Measurements from ENCODE around the gene COX7A2L.
"Not testable (repeated sequence)": the region's sequence is repeated elsewhere in the genome, so short reads cannot be mapped to it uniquely, and the experiment has no call there.

The COX7A2L gene, protein sequence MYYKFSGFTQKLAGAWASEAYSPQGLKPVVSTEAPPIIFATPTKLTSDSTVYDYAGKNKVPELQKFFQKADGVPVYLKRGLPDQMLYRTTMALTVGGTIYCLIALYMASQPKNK

GRCh38 chr2:42360890-42361727 lies at the start of gene COX7A2L:
Gene COX7A2L, minus strand, starts transcription at chr2:42361217. Its CDS starts 56 bp downstream, at chr2:42361161.
- DNase-seq (ENCODE audit: low spot score), result peak; percentile 98

DNA sequence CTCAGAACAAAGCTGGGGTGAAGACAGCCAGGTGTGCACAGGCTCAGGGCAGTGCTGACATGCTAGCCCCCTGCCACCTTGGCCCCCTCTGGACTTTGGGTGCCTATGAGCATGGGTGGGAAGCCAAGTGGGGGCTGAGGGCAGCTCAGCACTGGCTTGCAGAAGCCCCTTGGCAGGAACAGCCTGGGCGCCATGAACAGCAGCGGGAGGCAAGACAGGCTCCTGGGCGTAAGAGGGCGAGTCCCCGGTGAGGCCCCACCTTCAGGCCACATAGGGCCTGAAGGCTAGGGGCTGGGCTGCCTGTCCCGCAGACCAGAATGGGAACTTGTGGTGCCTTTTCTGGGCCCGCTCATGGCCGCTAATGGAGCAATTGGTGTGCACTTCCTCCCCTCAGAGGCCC lies 47.0 kb upstream of the COX7A2L start:
- DNase-seq (ENCODE audit: low spot score), result no peak

DNA sequence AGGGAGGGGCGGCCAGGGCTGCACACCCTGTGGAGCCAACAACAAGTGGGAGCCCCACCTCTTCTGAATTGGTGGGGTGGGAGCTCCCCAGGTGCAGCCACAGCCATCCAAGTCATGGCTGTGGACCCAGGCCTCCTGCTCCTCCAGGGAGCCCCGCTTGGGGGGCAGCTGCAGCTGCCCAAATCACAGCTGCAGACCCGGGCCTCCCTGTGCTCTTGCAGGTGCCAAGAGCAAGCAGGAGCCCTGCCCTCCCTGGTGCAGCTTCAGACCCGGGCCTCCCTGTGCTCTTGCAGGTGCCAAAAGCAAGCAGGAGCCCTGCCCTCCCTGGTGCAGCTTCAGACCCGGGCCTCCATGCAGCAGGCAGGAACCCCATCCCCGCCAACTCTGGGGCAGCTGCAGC lies 46.5 kb upstream of the COX7A2L start:
- no peak for DNase-seq (ENCODE audit: low spot score)

GRCh38 chr2:42404676-42405075 lies 43.7 kb upstream of the COX7A2L start:
- DNase-seq (ENCODE audit: low spot score), result no peak

- no peak for DNase-seq (ENCODE audit: low spot score)
Observed at GRCh38 chr2:42401773-42402172, 40.8 kb upstream of the COX7A2L start.

DNA sequence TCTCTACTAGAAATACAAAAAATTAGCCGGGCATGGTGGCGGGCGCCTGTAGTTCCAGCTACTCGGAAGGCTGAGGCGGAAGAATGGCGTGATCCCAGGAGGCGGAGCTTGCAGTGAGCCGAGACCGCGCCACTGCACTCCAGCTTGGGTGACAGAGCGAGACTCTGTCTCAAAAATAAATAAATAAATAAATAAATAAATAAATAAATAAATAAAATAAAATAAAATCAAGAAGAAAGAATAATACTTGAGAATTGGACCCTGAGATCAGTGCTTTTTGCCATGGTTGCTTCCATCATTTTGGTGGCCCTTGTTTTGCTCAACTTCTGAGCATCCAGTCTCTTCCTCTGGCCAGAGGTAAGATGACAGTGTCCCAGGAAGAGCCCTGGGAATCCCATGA lies 37.0 kb upstream of the COX7A2L start:
- DNase-seq (ENCODE audit: low spot score), result not testable (repeated sequence)

- DNase-seq (ENCODE audit: low spot score), result not testable (repeated sequence)
Observed at GRCh38 chr2:42393320-42393719, 32.3 kb upstream of the COX7A2L start.

DNA sequence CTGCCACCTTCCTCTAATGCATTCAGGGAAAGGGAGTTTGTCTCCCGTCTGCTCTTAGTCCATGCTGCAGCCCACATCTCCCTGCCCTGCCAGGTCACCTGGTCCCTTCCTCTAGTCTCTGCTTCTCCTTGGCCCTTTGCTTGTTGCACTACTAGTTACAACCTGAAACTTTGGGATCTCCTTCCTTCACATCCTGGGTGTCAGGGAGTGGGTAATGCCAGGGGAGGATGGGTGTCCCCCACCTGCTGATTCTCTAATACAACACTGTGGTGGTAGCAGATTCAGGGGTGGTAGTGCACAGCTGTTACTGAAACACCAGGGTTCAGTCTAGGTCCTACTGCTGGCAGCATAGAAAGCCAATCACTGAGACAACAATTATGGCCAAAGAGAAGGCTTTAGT lies 31.2 kb upstream of the COX7A2L start:
- no peak for DNase-seq (ENCODE audit: low spot score)

- DNase-seq (ENCODE audit: low spot score), result no peak
Observed at GRCh38 chr2:42390401-42390969, 29.5 kb upstream of the COX7A2L start.

DNA sequence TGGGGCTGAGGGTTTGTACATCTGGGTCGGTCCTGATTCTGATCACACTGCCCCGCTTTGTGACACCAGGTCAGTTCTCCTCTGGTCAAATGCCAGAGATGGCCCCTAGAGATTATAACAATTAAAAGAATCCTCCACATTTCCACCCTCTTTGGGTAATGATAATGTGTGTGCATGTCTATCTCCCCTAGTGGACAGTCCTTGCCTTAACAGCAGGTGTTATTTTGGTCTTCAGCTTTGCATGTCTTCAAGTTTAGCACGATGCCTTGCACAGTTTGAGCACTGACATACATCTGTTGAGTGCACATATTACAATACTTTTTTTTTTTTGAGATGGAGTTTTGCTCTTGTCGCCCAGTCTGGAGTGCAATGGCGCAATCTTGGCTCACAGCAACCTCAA lies 25.7 kb upstream of the COX7A2L start:
- no peak for DNase-seq (ENCODE audit: low spot score)

DNA sequence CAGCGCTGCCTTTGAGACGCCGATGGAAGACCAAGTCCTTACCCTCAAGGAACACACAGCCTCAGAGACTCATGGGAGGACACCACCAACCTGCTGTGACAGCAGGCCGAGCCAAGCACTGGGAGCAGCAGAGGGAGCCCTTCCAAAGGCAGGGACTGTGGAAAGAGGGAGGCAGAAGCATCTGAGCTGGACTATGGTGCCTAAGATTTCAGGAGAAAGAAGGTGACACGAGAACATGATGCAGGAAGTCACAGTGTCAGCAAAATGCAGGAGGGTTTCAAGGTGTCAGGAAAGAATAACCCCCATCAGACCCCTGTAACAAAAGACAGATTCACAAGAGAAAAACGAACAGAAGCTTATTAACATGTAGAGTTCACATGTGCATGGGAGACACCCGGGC lies 24.2 kb upstream of the COX7A2L start:
- peak; percentile 56 for DNase-seq (ENCODE audit: low spot score)

- DNase-seq (ENCODE audit: low spot score), result no peak
Observed at GRCh38 chr2:42383855-42384530, 23.0 kb upstream of the COX7A2L start.

DNA sequence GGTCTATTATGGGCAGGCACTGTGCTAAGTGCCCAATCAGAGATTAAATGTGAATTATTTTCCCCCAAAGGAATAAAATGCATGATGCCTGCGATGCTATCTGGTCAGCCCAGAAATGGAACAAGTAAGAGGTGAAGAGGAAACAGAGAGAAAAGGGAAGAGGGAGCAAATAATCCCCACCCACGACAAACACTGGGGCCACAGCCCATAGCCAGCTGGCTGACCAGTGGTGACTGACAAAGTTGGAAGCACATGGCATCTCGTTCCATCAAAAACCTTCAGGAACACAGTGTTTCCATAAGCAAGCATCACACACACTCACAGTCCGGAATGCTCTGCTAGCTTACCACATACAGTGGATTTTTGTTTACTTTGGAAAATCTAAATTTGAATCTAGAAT lies 21.1 kb upstream of the COX7A2L start:
- DNase-seq (ENCODE audit: low spot score), result no peak

DNA sequence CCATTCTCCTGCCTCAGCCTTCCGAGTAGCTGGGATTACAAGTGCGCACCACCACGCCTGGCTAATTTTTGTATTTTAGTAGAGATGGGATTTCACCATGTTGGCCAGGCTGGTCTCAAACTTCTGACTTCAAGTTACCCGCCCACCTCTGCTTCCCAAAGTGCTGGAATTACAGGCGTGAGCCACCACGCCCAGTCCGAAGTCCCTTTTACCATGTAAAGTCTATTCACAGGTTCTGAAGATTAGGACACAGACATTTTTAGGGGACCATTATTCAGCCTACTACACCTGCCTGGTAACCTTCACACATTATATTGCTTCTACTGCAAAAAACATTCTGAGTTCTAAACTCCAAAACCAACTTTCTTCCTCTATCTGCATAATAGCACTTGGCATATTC lies 19.0 kb upstream of the COX7A2L start:
- not testable (repeated sequence) for DNase-seq (ENCODE audit: low spot score)

DNA sequence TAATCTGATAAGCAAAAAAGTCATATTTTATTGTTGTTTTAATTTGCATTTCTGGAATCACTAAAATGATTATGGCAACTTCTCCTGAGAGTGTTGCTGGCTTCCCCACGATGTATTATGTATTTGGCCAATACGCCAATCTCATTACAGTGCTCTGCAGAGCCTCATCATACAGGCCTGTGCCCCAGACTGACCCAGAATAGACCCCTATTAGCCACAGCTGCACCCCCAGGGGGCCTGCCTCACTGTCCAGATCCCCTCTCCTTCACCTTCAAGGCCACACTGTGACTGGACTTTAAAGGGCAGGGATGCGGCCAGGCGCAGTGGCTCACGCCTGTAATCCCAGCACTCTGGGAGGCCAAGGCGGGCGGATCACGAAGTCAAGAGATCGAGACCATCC lies 17.4 kb upstream of the COX7A2L start:
- no peak for DNase-seq (ENCODE audit: low spot score)

DNA sequence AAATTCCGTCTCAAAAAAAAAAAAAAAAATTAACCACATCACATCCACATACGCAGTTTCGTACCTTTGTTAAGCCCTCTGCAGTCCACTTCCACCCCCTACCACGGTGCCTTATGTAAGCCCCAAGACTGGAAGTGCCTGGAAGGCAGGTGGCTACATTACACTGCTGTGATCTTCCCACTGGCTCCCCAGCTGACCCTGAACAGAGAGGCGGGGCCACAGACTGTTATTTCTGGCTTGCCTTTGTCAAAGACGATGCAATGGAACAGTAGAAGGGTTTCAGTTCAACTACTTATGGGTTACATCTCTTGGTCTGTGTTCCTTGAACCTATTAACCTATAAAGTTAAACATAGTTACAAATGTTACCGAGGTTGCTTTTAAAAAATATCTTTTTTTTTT lies 15.7 kb upstream of the COX7A2L start:
- no peak for DNase-seq (ENCODE audit: low spot score)

- DNase-seq (ENCODE audit: low spot score), result no peak
Observed at GRCh38 chr2:42372474-42373200, 11.6 kb upstream of the COX7A2L start.

- no peak for DNase-seq (ENCODE audit: low spot score)
Observed at GRCh38 chr2:42371611-42372473, 10.8 kb upstream of the COX7A2L start.

DNA sequence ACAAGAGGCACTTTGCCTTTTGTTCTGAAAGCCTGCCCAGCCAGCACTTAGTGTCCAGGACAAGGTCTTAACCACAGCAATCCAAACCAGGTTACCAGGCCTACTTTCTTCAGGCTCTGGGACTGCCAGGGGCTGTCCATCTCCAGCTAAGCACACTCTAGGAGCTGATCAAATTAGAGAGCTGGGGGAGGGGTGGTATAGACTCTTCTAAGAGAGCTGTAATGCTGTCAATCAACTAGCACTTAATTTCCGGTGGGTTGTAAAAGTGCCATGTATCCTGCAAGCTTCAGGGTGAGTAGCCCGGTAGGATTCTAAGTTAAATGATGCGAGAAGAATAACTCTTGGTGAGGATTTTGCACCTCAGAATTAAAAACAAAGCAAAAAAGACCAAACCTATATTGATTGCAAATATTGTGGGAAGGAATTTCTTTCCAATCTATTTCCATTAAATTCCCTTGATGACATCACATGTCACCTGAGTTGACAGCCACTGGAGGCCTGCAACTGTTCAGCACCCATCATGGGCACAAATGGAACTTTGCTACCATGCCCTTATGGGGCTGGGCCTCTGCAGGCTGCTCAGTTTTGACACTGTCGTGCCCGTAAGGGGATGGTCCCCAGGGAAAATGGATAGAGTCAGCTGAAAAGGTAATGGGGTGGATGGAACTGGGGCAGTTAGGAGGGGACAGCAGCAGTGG lies 8.7 kb upstream of the COX7A2L start:
- no peak for DNase-seq (ENCODE audit: low spot score)

DNA sequence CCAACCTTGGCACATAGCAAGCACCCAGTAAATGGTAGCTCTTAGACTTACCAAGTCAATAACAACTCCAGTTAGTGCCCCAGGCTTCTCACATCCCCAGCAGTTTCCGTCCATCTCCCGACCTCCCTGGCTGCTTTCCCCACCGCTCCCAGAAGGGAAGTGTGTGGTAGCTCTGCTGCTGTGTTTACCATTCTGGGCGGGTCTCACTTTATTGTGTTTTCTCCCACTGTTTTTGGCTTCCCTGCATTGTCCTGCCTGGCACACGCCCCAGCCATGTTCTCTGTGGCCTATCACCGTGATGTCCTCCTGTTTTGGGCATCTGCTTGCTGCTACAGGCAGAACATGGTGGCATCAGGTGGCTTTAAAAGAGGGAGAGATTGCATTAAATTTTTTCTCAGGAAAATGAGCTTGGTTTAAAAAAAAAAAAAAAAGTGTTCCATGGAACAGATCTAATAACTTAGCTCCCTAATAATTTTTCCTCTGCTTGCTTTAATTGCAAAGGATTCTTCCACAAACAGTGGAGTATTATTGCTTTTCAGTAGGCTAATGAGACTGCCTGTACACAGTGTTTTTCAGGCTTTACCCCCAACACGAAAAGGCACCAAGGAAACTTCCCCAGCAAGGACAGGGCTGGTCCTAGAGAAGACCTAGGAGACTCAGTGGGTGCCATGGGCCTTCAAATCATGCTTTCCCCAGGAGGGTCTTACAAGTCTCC lies 8.0 kb upstream of the COX7A2L start:
- DNase-seq (ENCODE audit: low spot score), result no peak

Measured in ecto neural progenitor cell (in vitro differentiated cells).